HepG2 (cell line): ENCODE results near the gene RPS25. TPM values are rescaled to one million over a fixed set of nuclear protein-coding genes. Genes with fewer than 3 reads are reported as not detected.
A peak's percentile ranks its signal among the peaks of the same experiment; 100 is the strongest.

Experiments
- MEIS2 ChIP-seq: sonication (generic); formaldehyde crosslinking; IDR thresholded peaks from 2 replicates; pipeline ENCODE4 v1.9.0; 2021; ENCODE audit warnings: mild to moderate bottlenecking, missing genetic modification reagents
- MIXL1 ChIP-seq: IDR thresholded peaks from 2 replicates; pipeline ENCODE4 v1.6.1; 2016
- POLR2AphosphoS5 ChIP-seq: IDR thresholded peaks from 2 replicates; pipeline ENCODE4 v1.6.1; 2012; ENCODE audit warnings: low read depth, low read length
- PTBP1 ChIP-seq: fragments of 200-400 bp; formaldehyde crosslinking; IDR thresholded peaks from 2 replicates; pipeline ENCODE4 v1.6.1; 2018; ENCODE audit warnings: low read length, low read depth; ENCODE audit not compliant: poor library complexity, severe bottlenecking
- SKIL ChIP-seq: sonication (generic); formaldehyde crosslinking; IDR thresholded peaks from 2 replicates; pipeline ENCODE4 v1.8.0; 2022; ENCODE audit warnings: missing genetic modification reagents, mild to moderate bottlenecking, moderate library complexity, borderline replicate concordance
- THYN1 ChIP-seq: sonication (generic); formaldehyde crosslinking; IDR thresholded peaks from 2 replicates; pipeline ENCODE4 v1.8.1; 2023; ENCODE audit warnings: low read depth, mild to moderate bottlenecking, moderate library complexity, missing genetic modification reagents, borderline replicate concordance
- polyA plus RNA-seq, 8 experiments: library from polyadenylated mRNA; depleted of rRNA in 3 of 8; stranded (reverse) in 7 of 8; unstranded in 1 of 8; fragments of >200 nt; fragmentation: Illumina TruSeq in 4 of 8; extraction: Trizol in 4 of 8; gene quantifications; 2 replicates each; pipeline versions ENCODE4 v1.2.1 to v1.2.3, GENCODE V29; 2011 to 2016; ENCODE audit warnings: low read depth in 4 of 8, missing spikeins in 1 of 8, mixed read lengths in 1 of 8; ENCODE audit not compliant: insufficient read depth in 1 of 8
- total RNA-seq, 5 experiments: library from RNA; depleted of rRNA; stranded (reverse); fragments of >200 nt; fragmentation: Illumina TruSeq; extraction: Trizol; gene quantifications; 2 replicates each; pipeline ENCODE4 v1.2.3, GENCODE V29; 2016; ENCODE audit warnings: low read depth in 1 of 5
- TF ChIP-seq, protein P1 (sequence below): sonication (generic); formaldehyde crosslinking; IDR thresholded peaks from 2 replicates; pipeline ENCODE4 v1.9.0; 2021; ENCODE audit warnings: mild to moderate bottlenecking, missing genetic modification reagents
- TF ChIP-seq, protein P2 (sequence below): sonication (generic); formaldehyde crosslinking; IDR thresholded peaks from 2 replicates; pipeline ENCODE4 v1.4.0; 2020; ENCODE audit warnings: missing genetic modification reagents, borderline replicate concordance
- TF ChIP-seq, protein P3 (sequence below): sonication (generic); formaldehyde crosslinking; IDR thresholded peaks from 2 replicates; pipeline ENCODE4 v1.4.0; 2020; ENCODE audit warnings: missing genetic modification reagents

Gene RPS25
- total and polyA plus RNA-seq, 2 of the 13 experiments (the other 11 are each of a cell fraction or from before 2014, with no cell fraction given) = 839 to 1,415 TPM

- TF ChIP-seq, protein P1, sequence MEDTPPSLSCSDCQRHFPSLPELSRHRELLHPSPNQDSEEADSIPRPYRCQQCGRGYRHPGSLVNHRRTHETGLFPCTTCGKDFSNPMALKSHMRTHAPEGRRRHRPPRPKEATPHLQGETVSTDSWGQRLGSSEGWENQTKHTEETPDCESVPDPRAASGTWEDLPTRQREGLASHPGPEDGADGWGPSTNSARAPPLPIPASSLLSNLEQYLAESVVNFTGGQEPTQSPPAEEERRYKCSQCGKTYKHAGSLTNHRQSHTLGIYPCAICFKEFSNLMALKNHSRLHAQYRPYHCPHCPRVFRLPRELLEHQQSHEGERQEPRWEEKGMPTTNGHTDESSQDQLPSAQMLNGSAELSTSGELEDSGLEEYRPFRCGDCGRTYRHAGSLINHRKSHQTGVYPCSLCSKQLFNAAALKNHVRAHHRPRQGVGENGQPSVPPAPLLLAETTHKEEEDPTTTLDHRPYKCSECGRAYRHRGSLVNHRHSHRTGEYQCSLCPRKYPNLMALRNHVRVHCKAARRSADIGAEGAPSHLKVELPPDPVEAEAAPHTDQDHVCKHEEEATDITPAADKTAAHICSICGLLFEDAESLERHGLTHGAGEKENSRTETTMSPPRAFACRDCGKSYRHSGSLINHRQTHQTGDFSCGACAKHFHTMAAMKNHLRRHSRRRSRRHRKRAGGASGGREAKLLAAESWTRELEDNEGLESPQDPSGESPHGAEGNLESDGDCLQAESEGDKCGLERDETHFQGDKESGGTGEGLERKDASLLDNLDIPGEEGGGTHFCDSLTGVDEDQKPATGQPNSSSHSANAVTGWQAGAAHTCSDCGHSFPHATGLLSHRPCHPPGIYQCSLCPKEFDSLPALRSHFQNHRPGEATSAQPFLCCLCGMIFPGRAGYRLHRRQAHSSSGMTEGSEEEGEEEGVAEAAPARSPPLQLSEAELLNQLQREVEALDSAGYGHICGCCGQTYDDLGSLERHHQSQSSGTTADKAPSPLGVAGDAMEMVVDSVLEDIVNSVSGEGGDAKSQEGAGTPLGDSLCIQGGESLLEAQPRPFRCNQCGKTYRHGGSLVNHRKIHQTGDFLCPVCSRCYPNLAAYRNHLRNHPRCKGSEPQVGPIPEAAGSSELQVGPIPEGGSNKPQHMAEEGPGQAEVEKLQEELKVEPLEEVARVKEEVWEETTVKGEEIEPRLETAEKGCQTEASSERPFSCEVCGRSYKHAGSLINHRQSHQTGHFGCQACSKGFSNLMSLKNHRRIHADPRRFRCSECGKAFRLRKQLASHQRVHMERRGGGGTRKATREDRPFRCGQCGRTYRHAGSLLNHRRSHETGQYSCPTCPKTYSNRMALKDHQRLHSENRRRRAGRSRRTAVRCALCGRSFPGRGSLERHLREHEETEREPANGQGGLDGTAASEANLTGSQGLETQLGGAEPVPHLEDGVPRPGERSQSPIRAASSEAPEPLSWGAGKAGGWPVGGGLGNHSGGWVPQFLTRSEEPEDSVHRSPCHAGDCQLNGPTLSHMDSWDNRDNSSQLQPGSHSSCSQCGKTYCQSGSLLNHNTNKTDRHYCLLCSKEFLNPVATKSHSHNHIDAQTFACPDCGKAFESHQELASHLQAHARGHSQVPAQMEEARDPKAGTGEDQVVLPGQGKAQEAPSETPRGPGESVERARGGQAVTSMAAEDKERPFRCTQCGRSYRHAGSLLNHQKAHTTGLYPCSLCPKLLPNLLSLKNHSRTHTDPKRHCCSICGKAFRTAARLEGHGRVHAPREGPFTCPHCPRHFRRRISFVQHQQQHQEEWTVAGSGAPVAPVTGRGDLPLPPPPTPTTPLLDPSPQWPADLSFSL = no peak
- no peak for TF ChIP-seq SKIL (CRISPR knock-in tag)
- TF ChIP-seq MEIS2 (CRISPR knock-in tag) = no peak
- TF ChIP-seq THYN1 (CRISPR knock-in tag) = no peak
- TF ChIP-seq, protein P2, sequence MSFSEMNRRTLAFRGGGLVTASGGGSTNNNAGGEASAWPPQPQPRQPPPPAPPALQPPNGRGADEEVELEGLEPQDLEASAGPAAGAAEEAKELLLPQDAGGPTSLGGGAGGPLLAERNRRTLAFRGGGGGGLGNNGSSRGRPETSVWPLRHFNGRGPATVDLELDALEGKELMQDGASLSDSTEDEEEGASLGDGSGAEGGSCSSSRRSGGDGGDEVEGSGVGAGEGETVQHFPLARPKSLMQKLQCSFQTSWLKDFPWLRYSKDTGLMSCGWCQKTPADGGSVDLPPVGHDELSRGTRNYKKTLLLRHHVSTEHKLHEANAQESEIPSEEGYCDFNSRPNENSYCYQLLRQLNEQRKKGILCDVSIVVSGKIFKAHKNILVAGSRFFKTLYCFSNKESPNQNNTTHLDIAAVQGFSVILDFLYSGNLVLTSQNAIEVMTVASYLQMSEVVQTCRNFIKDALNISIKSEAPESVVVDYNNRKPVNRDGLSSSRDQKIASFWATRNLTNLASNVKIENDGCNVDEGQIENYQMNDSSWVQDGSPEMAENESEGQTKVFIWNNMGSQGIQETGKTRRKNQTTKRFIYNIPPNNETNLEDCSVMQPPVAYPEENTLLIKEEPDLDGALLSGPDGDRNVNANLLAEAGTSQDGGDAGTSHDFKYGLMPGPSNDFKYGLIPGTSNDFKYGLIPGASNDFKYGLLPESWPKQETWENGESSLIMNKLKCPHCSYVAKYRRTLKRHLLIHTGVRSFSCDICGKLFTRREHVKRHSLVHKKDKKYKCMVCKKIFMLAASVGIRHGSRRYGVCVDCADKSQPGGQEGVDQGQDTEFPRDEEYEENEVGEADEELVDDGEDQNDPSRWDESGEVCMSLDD (CRISPR knock-in tag) = peak; percentile 99
- TF ChIP-seq, protein P3, sequence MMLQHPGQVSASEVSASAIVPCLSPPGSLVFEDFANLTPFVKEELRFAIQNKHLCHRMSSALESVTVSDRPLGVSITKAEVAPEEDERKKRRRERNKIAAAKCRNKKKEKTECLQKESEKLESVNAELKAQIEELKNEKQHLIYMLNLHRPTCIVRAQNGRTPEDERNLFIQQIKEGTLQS (CRISPR knock-in tag) = no peak
- TF ChIP-seq PTBP1 = no peak
- TF ChIP-seq POLR2AphosphoS5 = peak; percentile 70
- peak; percentile 3; the same call in 1 of the 2 replicates for TF ChIP-seq MIXL1 (CRISPR knock-in tag)
These were observed 39.0 kb upstream of the RPS25 start, which contains the start of gene HYOU1 (continued) for GRCh38 chr11:119057000-119057769.
